Thyroid gland (tissue), 4 donors: Measurements from ENCODE around the gene P2RX1.

Experiments used
- CTCF ChIP-seq, 6 experiments: fragments of 200-600 bp in 3 of 6; fragments of 450-650 bp in 3 of 6; sonication (generic) in 3 of 6; IDR thresholded peaks; one replicate each; pipeline ENCODE4 v1.5.1; 2016 to 2019; ENCODE audit warnings: antibody characterized with exemption in 6 of 6, mild to moderate bottlenecking in 2 of 6, inconsistent platforms in 1 of 6, moderate library complexity in 1 of 6
- POLR2A ChIP-seq, 2 donors: fragments of 450-650 bp; IDR thresholded peaks; one replicate each; pipeline ENCODE4 v1.6.1; 2017; ENCODE audit warnings: antibody characterized with exemption in 2 of 2, mild to moderate bottlenecking in 2 of 2, moderate library complexity in 1 of 2

- TF ChIP-seq POLR2A (IDR thresholded peaks at IDR 0.05) (no peak), CTCF (IDR thresholded peaks at IDR 0.05) (no peak)
These were observed 45.4 kb downstream of the P2RX1 start for GRCh38 chr17:3870871-3871306.
